ENCODE results near the gene CASZ1.

The CASZ1 gene

GRCh38 chr1:10704368-10704882, 92.0 kb downstream of the CASZ1 start:
- DNase-seq (ENCODE audit: low read depth) = no peak

- no peak for DNase-seq (ENCODE audit: low read depth)
Measured at GRCh38 chr1:10703702-10704101, 92.7 kb downstream of the CASZ1 start.

GRCh38 chr1:10701145-10701544, 95.3 kb downstream of the CASZ1 start:
- no peak for DNase-seq (ENCODE audit: low read depth)

- no peak for DNase-seq (ENCODE audit: low read depth)
Measured at GRCh38 chr1:10699470-10699835, 97.0 kb downstream of the CASZ1 start.

- DNase-seq (ENCODE audit: low read depth) = no peak
Measured at GRCh38 chr1:10698726-10699469, 97.5 kb downstream of the CASZ1 start.

- DNase-seq (ENCODE audit: low read depth) = no peak
Measured at GRCh38 chr1:10697621-10698160, 98.8 kb downstream of the CASZ1 start.

GRCh38 chr1:10696977-10697376, 99.5 kb downstream of the CASZ1 start:
- DNase-seq (ENCODE audit: low read depth) = no peak

GRCh38 chr1:10694633-10695627, 101.5 kb downstream of the CASZ1 start:
- DNase-seq (ENCODE audit: low read depth) = peak; percentile 76

GRCh38 chr1:10694274-10694632, 102.2 kb downstream of the CASZ1 start:
- DNase-seq (ENCODE audit: low read depth) = peak; percentile 63

GRCh38 chr1:10693497-10694273, 102.8 kb downstream of the CASZ1 start:
- peak; percentile 38 for DNase-seq (ENCODE audit: low read depth)

- no peak for DNase-seq (ENCODE audit: low read depth)
Measured at GRCh38 chr1:10693152-10693496, 103.3 kb downstream of the CASZ1 start.

- DNase-seq (ENCODE audit: low read depth) = peak; percentile 37
Measured at GRCh38 chr1:10692401-10693021, 103.9 kb downstream of the CASZ1 start.

- DNase-seq (ENCODE audit: low read depth) = no peak
Measured at GRCh38 chr1:10691740-10692125, 104.7 kb downstream of the CASZ1 start.

- DNase-seq (ENCODE audit: low read depth) = no peak
Measured at GRCh38 chr1:10691075-10691739, 105.2 kb downstream of the CASZ1 start.

GRCh38 chr1:10690484-10690883, 106.0 kb downstream of the CASZ1 start:
- DNase-seq (ENCODE audit: low read depth) = no peak

- no peak for DNase-seq (ENCODE audit: low read depth)
Measured at GRCh38 chr1:10688409-10688786, 108.0 kb downstream of the CASZ1 start.

- DNase-seq (ENCODE audit: low read depth) = no peak
Measured at GRCh38 chr1:10687782-10688408, 108.6 kb downstream of the CASZ1 start.

GRCh38 chr1:10687251-10687651, 109.2 kb downstream of the CASZ1 start:
- DNase-seq (ENCODE audit: low read depth) = no peak

- no peak for DNase-seq (ENCODE audit: low read depth)
Measured at GRCh38 chr1:10686404-10687040, 109.9 kb downstream of the CASZ1 start.

GRCh38 chr1:10685808-10686403, 110.5 kb downstream of the CASZ1 start:
- DNase-seq (ENCODE audit: low read depth) = no peak
